ENCODE measurements around the gene CLMN.

DNA sequence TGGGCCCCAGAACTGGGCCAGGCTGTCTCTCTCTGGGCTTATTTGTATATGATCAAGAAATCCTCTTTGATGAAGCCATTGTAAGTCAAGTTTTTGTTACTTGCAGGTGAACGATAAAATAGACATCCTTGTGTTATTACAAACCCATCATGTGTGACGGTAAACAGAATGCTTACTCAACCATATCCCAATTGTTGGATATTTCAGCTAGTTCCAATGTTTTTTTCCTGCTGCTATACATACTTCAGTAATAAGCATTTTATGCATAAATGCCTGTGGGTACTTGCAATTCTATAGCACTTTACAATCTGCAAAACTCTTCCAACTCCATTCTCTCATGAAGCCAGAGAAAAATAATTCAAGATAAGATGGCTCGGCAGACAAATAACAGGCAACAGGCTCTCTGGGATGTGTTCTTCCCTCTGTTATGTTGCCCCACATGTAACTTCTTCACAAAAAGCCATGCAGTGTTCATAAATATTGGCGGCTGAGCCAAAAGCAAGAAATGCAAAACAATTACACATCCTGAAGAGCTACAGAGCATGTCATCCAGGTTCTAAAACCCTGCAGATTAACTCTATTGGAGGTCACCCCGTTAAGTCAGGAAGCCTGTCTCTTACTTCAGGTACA, 69.5 kb downstream of the CLMN start:
- TF ChIP-seq SUPT5H (IDR thresholded peaks at IDR 0.05) (no peak), ZNF140 (CRISPR knock-in tag; IDR thresholded peaks at IDR 0.05) (no peak)
- TF ChIP-seq, protein P1, sequence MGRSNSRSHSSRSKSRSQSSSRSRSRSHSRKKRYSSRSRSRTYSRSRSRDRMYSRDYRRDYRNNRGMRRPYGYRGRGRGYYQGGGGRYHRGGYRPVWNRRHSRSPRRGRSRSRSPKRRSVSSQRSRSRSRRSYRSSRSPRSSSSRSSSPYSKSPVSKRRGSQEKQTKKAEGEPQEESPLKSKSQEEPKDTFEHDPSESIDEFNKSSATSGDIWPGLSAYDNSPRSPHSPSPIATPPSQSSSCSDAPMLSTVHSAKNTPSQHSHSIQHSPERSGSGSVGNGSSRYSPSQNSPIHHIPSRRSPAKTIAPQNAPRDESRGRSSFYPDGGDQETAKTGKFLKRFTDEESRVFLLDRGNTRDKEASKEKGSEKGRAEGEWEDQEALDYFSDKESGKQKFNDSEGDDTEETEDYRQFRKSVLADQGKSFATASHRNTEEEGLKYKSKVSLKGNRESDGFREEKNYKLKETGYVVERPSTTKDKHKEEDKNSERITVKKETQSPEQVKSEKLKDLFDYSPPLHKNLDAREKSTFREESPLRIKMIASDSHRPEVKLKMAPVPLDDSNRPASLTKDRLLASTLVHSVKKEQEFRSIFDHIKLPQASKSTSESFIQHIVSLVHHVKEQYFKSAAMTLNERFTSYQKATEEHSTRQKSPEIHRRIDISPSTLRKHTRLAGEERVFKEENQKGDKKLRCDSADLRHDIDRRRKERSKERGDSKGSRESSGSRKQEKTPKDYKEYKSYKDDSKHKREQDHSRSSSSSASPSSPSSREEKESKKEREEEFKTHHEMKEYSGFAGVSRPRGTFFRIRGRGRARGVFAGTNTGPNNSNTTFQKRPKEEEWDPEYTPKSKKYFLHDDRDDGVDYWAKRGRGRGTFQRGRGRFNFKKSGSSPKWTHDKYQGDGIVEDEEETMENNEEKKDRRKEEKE (IDR thresholded peaks at IDR 0.05; ENCODE audit: borderline replicate concordance in 1 of 2, control insufficient read depth in 1 of 2, low read depth in 2 of 2, low read length in 1 of 2) = no peak

Data from K562 (cell line).